Bronchial epithelial cell (primary cell): Measurements from ENCODE around the gene ALPK3. TPM values are rescaled to one million over a fixed set of nuclear protein-coding genes. Genes with fewer than 3 reads are reported as not detected.

Experiments
- DNase-seq: peaks from one replicate; pipeline ENCODE4 v3.0.0-alpha.2; 2010; ENCODE audit warnings: low read depth
- FAIRE-seq: peaks from 2 replicates; lab custom pipeline; 2011; peaks lifted over from hg19 to GRCh38; lab: Jason Lieb, UNC
- H3K27me3 ChIP-seq: 2 replicates; pipeline ENCODE4 v1.5.1; 2011; ENCODE audit warnings: low read length; ENCODE audit not compliant: control insufficient read depth, insufficient read depth
- H3K36me3 ChIP-seq: 2 replicates; pipeline ENCODE4 v1.5.1; 2011; ENCODE audit warnings: low read length; ENCODE audit not compliant: control insufficient read depth, insufficient read depth
- H3K4me3 ChIP-seq: 2 replicates; pipeline ENCODE4 v1.5.1; 2011; ENCODE audit warnings: mild to moderate bottlenecking, low read depth, low read length, control low read depth
- total RNA-seq: library from RNA; depleted of rRNA; stranded (reverse); fragments of >200 nt; gene quantifications from 2 replicates; pipeline ENCODE4 v1.2.1, GENCODE V29; 2014
- TF ChIP-seq, protein P1 (sequence below): IDR thresholded peaks from 2 replicates; pipeline ENCODE4 v1.5.1; 2011; ENCODE audit warnings: mild to moderate bottlenecking, moderate library complexity, low read length, control low read depth, inconsistent platforms; ENCODE audit not compliant: insufficient read depth, severe bottlenecking

Gene ALPK3
- total RNA-seq, 1 donor from 2014 or later, result 0.26 TPM

DNA sequence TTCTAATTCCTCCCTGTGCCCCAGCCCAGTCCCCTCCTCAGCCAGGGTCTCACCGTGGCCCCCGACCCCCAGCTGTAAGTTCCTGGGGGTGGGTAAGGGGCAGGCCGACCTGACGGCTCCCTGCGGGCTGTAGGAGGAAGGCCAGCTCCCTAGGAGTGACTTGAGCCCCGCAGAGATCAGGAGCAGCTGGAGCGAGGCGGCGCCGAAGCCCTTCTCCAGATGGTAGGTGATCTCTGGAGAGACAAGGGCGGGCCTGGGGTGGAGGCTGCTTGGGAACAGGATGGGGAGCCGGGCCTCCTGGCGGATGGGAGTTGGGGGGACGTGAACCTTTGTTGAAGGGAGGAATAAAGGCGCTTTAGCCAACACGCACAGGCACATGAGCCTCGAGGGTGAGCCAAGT, 71.5 kb downstream of the ALPK3 start:
- no peak for DNase-seq
- TF ChIP-seq, protein P1, sequence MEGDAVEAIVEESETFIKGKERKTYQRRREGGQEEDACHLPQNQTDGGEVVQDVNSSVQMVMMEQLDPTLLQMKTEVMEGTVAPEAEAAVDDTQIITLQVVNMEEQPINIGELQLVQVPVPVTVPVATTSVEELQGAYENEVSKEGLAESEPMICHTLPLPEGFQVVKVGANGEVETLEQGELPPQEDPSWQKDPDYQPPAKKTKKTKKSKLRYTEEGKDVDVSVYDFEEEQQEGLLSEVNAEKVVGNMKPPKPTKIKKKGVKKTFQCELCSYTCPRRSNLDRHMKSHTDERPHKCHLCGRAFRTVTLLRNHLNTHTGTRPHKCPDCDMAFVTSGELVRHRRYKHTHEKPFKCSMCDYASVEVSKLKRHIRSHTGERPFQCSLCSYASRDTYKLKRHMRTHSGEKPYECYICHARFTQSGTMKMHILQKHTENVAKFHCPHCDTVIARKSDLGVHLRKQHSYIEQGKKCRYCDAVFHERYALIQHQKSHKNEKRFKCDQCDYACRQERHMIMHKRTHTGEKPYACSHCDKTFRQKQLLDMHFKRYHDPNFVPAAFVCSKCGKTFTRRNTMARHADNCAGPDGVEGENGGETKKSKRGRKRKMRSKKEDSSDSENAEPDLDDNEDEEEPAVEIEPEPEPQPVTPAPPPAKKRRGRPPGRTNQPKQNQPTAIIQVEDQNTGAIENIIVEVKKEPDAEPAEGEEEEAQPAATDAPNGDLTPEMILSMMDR, result no peak
- no peak for FAIRE-seq
- no peaks in the 10 kb centered on the region for H3K27me3 ChIP-seq
- H3K4me3 ChIP-seq, result no peak overlapping the region
- no peaks in the 10 kb centered on the region for H3K36me3 ChIP-seq

DNA sequence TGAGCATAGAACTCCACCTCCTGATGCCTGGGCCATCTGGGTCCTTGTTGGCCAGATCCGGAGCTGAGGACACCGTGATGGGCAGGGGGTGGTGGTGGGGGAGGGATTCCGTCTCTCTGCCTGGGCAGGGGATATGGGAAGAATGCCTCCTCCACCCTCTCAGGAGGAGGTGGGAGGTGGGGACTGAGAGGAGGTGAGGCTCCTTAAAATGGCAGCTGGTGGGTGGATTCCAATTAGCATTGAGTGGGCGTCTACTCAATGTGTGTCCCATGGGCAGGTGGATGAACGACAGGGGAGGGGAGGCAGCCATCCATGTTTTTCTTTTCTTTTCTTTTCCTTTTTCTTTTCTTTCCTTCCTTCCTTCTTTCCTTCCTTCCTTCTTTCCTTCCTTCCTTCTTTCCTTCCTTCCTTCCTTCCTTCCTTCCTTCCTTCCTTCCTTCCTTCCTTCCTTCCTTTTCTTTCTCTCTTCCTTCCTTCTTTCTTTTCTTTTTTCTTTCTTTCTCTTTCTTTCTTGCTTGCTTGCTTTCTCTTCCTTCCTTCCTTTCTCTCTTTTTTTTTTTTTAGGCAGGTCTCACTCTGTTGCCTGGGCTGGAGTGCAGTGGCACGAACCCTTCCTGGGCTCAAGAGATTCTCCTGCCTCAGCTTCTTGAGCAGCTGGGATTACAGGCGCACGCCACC, 72.3 kb downstream of the ALPK3 start:
- DNase-seq, result no peak
- Histone ChIP-seq H3K27me3 (no peaks in the 10 kb centered on the region), H3K4me3 (no peak overlapping the region), H3K36me3 (no peaks in the 10 kb centered on the region)
- no peak for FAIRE-seq
- TF ChIP-seq, protein P1, result no peak

GRCh38 chr15:84889991-84890669, 73.0 kb downstream of the ALPK3 start:
- DNase-seq, result no peak
- TF ChIP-seq, protein P1, result no peak
- Histone ChIP-seq H3K27me3 (no peaks in the 10 kb centered on the region), H3K36me3 (no peaks in the 10 kb centered on the region), H3K4me3 (no peak overlapping the region)
- no peak for FAIRE-seq

DNA sequence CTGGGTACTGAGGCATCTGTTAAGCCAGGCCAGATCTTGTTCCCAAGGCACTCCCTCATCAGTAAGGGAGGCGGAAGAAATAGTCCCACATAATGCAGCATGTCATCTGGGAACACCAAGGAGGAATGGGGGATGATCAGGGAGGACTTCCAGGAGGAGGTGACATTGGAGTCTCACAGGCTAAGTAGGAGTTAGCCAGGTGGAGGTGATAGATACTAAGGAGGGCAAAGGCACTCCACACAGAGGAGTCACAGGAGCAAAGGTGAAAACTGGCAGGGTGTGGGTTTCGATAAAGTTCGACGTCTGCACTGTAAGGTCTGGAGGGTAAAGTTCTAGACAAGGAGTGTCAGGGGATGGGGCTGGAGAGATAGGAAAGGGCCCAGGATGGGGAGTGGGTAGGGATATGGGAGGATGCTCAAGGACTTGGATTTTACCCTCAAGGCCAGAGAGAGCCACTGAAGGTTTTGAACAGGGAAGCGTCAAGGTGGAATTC, 73.6 kb downstream of the ALPK3 start:
- no peaks in the 10 kb centered on the region for H3K36me3 ChIP-seq
- H3K4me3 ChIP-seq, result no peak overlapping the region
- no peak for FAIRE-seq
- DNase-seq, result no peak
- no peaks in the 10 kb centered on the region for H3K27me3 ChIP-seq
- TF ChIP-seq, protein P1, result no peak

DNA sequence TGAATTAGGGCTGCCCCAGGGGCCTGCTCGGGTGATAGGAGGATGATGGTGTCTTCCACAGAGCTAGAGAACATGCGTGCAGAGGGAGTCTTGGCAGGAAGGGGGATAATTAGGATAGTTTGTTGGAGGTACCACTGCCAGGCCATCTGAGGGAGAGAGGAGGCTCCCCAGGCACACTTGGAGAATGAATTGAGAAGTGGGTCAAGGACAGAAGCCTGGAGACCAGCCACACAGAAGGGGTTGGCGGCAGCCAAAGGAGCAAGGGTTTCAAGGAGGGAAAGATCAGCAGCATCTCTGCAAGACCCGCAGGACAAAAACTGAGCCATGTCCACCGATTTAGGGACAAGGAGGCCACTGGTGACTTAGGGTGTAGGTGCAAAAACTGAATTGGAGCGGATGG, 74.2 kb downstream of the ALPK3 start:
- no peaks in the 10 kb centered on the region for H3K27me3 ChIP-seq
- TF ChIP-seq, protein P1, result no peak

More for the DNA sequence above, 74.2 kb downstream of the ALPK3 start:
- Histone ChIP-seq H3K4me3 (no peak overlapping the region), H3K36me3 (no peaks in the 10 kb centered on the region)
- FAIRE-seq (no peak), DNase-seq (no peak)
